ENCODE data around the gene ABCA7.
"Not testable (repeated sequence)": the region's sequence is repeated elsewhere in the genome, so short reads cannot be mapped to it uniquely, and the experiment has no call there.

ABCA7 gene

DNA sequence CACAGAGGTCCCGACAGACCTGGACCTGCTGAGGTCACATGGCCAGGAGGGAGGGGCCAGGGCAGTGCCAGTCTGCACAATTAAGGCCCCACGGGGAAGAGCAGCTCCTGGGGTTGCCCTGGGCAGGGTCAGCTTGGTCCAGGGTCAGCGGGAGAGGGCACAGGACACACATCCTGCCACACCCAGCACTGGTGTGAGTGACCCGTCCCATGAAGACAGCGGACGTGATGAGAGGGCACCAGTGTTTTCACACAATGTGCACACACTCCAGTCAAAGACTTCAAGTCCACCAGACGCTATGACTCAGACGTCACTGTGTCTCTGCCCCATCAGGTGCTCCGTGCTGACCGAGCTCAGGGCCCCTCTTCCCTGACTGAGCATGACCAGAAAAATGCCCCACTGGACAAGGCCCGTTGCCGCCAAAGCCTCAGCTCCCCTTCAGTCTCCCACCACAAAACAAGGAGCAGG, 23.2 kb upstream of the ABCA7 start:
- DNase-seq (ENCODE audit: low read depth in 2 of 2) = no peak

- DNase-seq (ENCODE audit: low read depth in 2 of 2) = no peak
Measured at GRCh38 chr19:1017115-1017905, 22.6 kb upstream of the ABCA7 start.

DNA sequence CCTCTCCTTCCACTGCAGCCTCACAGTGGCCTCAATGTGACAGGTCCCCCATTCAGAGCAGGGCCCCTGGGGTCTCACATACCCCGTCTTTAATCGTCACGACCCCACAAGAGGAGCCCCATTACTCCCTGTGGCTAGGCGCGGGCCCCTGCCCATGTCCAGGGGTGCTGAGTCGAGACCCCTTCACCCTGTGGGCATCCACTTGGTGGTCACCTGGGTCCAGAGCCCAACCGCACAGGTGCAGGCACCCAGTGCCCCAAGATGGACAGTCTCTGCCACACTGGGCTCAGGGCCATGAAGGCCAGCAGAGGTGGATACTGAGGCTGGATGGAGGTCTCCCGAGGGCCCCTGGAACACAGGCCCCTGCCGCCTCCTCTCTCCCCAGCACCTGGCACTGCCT, 22.0 kb upstream of the ABCA7 start:
- DNase-seq (ENCODE audit: low read depth in 2 of 2) = no peak

- no peak for DNase-seq (ENCODE audit: low read depth in 2 of 2)
Measured at GRCh38 chr19:1018393-1018792, 21.5 kb upstream of the ABCA7 start.

GRCh38 chr19:1018932-1019615, 20.8 kb upstream of the ABCA7 start:
- DNase-seq (ENCODE audit: low read depth in 2 of 2) = no peak

DNA sequence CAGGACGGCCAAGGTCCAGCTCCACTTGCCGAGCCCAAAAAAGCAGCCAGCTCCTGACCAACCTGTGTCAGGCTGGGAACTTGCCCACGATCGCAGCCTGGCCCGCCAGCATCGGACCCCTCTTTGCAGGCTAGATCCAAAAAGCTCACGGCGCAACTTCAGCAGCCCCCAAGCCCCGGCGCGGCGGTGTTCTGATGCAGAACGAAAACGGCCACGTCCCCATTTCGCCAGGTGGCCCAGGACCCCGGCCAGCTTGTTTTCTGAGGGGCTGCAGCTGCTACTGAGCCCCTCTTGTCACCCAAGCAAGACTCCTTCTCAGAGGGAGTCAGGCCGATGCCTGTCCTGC, 20.3 kb upstream of the ABCA7 start:
- no peak for DNase-seq (ENCODE audit: low read depth in 2 of 2)

DNA sequence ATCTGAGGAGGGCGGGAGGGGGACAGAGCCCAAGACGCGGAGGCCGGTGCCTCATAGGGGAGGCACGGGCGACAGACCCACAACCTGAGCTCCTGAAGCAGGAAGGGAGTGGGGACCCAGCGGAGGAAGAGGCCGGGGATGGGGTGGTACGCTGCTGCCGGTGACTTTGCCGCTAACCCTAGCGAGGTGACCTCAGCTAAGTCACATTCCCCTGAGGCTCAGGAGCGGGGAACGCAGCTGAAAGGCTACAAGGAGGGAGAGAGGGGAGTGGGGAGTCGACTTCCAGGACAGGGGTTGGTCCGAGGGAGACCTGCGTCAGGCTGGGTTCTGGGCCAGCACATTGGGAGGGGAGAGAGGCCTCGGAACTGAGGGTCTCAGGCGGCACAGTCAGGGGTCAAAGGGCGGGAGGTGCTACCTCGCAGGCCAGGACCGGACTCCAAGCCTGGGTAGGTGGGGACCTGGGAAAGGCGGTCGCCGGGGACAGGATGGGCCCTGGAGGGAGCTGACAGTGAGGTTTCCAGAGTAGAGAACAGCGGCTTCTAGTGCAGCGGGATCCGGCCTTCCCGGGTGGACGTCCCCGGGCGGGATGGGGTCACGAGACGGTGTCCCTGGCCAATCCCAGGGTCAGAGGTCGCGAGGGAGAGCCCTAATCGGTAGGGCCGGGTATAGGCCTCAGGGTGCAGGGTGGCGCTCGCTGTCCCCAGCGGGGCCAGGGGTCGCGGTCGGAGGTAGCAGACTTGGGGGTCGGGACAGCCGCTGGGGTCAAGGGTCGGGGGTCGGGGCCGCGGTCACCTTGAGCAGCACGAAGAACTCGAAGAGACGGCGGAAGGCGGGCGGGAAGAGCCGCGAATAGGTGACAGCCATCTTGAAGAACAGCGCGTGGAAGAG, 19.7 kb upstream of the ABCA7 start:
- DNase-seq (ENCODE audit: low read depth in 2 of 2) = no peak

GRCh38 chr19:1020868-1021425, 19.0 kb upstream of the ABCA7 start, which contains the start of gene TMEM259:
TMEM259 (minus strand) TSS chr19:1021123; CDS start chr19:1020996, 127 bp downstream.
- DNase-seq (ENCODE audit: low read depth in 2 of 2) = peak; percentile 97 to 98

- DNase-seq (ENCODE audit: low read depth in 2 of 2) = not testable (repeated sequence)
Measured at GRCh38 chr19:1023883-1024188, 16.1 kb upstream of the ABCA7 start.

DNA sequence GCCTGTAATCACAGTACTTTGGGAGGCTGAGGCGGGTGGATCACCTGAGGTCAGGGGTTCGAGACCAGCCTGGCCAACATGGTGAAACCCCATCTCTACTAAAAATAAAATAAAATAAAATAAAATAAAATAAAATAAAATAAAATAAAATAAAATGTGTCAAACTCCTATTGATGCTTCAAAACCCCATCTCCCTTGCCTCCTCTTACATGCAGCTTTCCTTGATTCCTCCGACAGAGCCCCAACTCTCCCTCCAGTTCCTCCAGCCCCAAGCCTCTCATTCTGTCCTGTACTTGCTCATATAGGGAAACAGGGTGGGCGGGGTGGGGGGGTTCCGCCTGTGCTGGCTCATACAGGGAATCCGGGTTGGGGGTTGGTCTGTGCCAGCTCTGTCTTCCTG, 14.8 kb upstream of the ABCA7 start:
- DNase-seq (ENCODE audit: low read depth in 2 of 2) = not testable (repeated sequence)

- peak in 1 of 2 donors; percentile 59 for DNase-seq (ENCODE audit: low read depth in 2 of 2)
Measured at GRCh38 chr19:1025960-1026782, 13.7 kb upstream of the ABCA7 start, which contains the start of gene CNN2. CNN2 (plus strand) TSS chr19:1026608; CDS start chr19:1026662, 54 bp downstream.

- no peak for DNase-seq (ENCODE audit: low read depth in 2 of 2)
Measured at GRCh38 chr19:1026783-1027649, 12.9 kb upstream of the ABCA7 start.

DNA sequence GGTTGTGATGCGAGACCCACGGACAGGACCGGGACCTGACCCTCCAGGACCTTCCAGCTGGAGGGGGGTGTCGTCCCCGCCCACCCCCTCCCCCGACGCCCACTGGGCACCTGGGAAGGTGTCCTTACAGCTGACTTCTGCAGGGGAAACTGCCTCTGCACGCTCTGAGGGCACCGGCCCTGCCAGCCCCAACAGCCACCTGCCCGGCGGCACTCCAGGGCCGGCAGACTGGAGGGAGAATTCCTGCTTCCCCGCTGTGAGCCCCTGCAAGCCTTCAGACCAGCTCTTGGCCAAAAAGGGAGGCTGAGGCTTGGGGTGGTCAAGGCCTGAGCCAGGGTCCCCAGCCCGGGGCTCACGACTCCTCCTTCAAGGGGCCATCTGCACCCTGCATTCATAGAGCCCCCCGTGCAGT, 12.3 kb upstream of the ABCA7 start:
- DNase-seq (ENCODE audit: low read depth in 2 of 2) = no peak

DNA sequence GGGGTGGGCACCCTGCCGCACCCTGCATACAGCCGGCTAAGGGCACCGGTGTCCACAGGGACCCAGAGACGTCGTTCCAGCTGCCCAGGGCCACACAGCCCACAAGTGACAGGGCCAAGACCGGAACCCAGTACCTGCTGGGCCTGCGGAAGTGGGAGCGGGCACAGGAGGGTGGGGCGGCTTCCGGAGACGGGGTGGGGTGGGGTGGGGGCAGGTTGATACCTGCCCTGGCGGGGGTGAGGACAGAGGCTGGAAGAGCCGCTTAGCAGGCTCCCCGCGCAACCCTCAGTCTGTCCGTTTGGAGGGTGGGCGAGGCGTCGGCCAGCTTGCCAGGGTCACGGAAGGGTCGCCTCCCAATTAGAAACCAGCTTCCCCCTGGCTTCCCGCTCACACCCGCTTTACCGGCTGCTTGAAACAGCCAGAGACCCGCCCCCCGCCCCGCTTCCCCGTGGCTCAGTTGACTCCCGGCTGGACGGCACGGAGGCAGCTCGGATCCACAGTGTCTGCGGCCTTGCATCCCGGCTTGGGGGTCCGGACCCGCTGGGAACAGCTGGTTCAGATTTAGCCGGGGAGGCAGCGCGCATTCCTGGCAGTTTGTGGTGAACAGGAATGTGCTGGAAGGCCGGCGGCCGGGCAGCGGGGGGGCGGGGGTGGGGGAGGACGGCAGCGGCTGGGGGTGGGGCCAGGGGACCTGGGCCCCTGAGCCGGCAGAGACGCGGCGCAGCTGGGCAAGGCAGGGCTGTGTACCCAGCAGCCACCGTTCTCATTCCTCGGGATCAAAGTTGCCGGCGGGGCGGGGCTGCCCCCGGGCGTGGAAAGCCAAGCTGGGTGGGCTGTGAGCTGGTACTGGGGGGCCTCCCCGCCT, 11.6 kb upstream of the ABCA7 start:
- no peak for DNase-seq (ENCODE audit: low read depth in 2 of 2)

- DNase-seq (ENCODE audit: low read depth in 2 of 2) = no peak
Measured at GRCh38 chr19:1032264-1032867, 7.5 kb upstream of the ABCA7 start.

DNA sequence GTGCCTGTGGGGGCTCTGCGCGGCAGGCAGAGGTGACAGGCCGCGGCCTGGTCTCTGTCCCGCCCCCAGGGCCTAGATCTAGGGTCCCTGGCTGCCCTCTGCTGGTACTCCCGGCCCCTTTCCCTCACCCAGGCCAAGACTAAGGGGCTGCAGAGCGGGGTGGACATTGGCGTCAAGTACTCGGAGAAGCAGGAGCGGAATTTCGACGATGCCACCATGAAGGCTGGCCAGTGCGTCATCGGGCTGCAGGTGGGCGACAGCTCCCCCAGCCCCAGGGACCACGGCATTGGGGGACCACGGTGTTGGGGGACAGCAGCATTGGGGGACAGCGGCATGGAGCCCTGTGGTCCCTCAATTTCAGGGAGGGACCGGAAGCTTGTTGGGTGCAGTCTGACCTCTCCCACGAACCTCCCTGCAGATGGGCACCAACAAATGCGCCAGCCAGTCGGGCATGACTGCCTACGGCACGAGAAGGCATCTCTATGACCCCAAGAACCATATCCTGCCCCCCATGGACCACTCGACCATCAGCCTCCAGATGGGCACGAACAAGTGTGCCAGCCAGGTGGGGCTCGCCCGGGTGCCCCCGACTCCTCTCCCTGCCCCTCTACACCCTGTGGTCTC, 3.8 kb upstream of the ABCA7 start:
- no peak for DNase-seq (ENCODE audit: low read depth in 2 of 2)

GRCh38 chr19:1037621-1038064, 2.3 kb upstream of the ABCA7 start:
- no peak for DNase-seq (ENCODE audit: low read depth in 2 of 2)
